Endometrial microvascular endothelial cells (primary cell): ENCODE measurements around the gene CD7. TPM values are rescaled to one million over a fixed set of nuclear protein-coding genes. Genes with fewer than 3 reads are reported as not detected.

Source experiments
- in situ Hi-C: cut with HindIII; loops from 2 replicates; pipeline ENCODE4 v1.10.0; 2017; ENCODE audit warnings: low sequenced_read_pairs, low pct_unique_long_range_greater_than_20kb; ENCODE audit errors: inconsistent ontology term
- total RNA-seq: library from RNA; depleted of rRNA; stranded (reverse); fragments of >200 nt; gene quantifications from one replicate; pipeline ENCODE4 v1.2.3, GENCODE V29; 2015; ENCODE audit errors: inconsistent ontology term

CD7 gene
- total RNA-seq, 1 donor from 2014 or later, result not detected

GRCh38 chr17:82273327-82274133, 43.9 kb downstream of the CD7 start, which contains the start of gene CSNK1D:
Gene CSNK1D, minus strand, starts transcription at chr17:82273700. Its CDS starts 319 bp downstream, at chr17:82273381.
- in situ Hi-C loops, result no loop called here

- in situ Hi-C loops, result no loop called here
Observed at GRCh38 chr17:82272495-82273326, 44.7 kb downstream of the CD7 start.

DNA sequence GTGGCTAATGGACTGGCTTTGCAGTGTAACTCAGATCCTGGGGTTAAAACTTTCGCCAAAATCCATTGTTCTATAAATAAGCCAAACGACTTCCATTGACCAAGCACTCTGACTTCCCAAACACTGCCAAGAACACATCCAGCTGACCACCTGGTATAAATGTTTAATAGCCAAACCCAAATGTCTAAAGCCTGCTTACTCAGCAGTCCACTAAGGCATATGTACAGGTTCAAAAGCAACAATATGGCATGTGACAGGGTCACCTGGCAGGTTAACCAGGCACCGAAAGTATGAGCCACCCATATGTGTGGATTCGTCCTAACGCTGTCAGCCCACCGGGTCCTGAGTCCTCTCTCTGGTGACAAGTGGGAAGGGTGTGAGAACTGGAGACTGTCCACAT, 46.0 kb downstream of the CD7 start:
- in situ Hi-C loops, result no loop called here

DNA sequence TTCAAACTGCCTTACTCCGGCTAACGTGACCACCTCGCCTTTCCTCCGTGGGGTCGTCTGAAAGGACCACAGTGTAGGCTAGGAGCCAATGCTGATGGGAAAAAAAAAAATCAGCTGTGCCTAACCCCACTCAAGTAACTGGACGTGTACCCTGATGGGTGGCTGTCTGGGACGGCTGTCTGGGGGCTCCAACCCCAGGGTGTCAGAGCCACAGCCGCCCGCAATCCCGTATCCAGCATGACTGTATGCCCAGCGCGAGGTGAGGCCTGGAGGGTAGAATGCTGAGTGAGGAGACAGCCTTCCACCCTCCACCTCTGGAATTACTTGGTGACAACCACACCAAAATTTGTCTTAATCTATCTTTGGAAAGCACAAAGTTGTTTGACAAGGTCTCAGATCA, 46.8 kb downstream of the CD7 start:
- in situ Hi-C loops, result no loop called here

- in situ Hi-C loops, result no loop called here
Observed at GRCh38 chr17:82269882-82270500, 47.4 kb downstream of the CD7 start.

DNA sequence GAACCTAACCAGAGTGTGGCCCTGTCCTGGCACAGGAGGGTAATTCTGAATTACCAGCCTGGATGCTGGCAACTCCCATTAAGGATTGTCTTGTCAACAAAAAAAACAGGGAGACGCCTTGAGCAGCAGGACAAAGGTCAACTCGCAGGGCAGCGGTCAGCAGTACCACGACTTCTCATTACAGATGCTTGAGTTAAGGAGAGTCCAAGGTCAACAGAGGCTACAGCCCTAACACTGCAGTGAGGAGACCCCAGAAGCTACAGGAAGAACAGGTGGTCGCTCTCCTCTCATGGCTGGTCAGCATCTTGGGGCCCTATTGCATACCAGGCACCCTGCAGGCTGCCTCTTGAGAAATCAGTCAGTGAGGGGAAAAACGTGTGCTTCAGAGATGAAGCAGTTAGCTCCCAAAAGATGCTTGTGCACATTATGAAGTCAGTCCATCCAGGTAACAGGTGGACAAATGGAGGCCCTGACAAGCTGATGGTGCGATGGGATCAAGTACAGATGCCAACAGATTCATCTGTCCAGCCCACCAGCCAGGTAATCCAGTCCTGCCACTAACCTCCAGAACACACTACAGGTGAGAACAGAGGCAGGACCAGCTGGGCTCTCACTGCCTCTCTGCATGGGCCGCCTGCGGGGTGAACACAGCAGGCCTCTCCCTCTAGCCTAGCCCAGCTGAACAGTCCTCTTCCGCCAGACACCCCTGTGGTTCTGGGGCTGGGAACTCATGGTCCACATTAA, 48.1 kb downstream of the CD7 start:
- in situ Hi-C loops, result no loop called here

DNA sequence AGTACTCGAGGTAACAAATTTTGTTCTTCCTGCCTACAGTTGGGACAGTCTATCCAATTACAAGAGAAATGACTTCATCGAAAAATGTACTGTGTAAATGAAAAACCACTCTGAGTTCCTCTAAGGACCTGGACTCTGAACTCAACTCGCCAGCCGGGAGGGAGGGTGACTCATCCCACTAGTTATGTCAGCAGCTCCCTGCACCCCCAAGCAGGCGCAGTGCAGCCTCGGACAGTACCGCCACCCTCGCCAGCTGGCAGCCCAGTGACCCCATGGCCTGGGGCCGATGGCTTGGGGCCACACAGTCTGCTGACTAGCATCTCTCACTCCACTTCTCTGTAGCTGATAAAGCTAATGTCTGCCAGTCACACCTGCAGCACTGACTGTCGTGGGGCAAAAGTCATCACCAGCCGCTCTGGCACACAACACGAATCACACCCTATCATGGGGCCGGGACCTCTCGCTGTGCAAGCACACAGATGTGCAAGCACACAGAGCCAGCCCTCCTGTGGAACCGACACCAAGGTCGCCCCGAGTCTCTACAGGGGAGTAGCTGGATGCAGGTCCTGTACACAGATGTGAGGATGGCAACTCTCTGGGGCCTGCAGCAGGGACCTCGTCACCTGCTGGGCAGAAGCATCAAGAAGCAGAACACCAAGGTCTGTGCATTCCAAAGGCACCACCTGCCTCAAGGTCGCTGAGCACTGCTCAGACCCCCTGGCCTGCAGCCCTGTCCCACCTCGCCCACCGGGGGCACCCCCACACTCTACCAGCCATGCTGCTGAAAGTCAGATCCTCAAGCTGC, 49.6 kb downstream of the CD7 start:
- in situ Hi-C loops, result no loop called here

DNA sequence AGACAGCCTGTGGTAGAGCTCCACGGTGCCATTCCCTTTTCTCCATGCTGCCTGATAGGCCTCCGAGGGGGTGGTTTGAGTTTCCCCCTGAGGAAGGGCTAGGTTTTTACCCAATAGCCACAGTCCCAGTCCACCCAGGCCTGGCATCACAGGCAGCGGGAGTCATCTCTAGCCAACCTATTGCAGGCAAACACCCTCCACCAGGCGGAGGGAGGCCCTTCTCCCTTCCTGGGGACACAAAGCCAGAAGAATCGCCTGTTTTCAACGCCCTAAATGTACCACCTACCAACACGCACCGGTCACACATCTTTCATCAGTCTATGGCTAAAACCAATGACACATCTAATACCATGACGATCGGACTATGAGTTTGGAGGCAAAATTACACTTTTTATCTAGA, 51.3 kb downstream of the CD7 start:
- in situ Hi-C loops, result no loop called here

Other genes with a start within 250 kb of the CD7 start
- 76.7 TPM for gene FASN, start 219.4 kb downstream of the CD7 start, total RNA-seq
- 3.1 TPM for gene CCDC57, start 104.8 kb downstream of the CD7 start, total RNA-seq
- gene SLC16A3, start 88.6 kb downstream of the CD7 start, total RNA-seq, result 345 TPM
- gene CSNK1D, start 43.9 kb downstream of the CD7 start, total RNA-seq, result 74.1 TPM
- 8.0 TPM for gene SECTM1, start 16.2 kb upstream of the CD7 start, total RNA-seq
- gene TEX19, start 41.6 kb upstream of the CD7 start, total RNA-seq, result not detected
- not detected for gene UTS2R, start 54.2 kb upstream of the CD7 start, total RNA-seq
- 31.4 TPM for gene HEXD, start 100.7 kb upstream of the CD7 start, total RNA-seq
- gene OGFOD3, start 101.0 kb upstream of the CD7 start, total RNA-seq, result 33.4 TPM
- 91.5 TPM for gene CYBC1, start 133.1 kb upstream of the CD7 start, total RNA-seq
- 31.7 TPM for gene NARF, start 141.1 kb upstream of the CD7 start, total RNA-seq
- gene FOXK2, start 202.1 kb upstream of the CD7 start, total RNA-seq, result 40.8 TPM